ENCODE data around the gene KRT13.

- TF ChIP-seq CTCF (conservative IDR thresholded peaks at IDR 0.05 in 1 of 2, IDR thresholded peaks at IDR 0.05 in 1 of 2; ENCODE audit: low read depth in 1 of 2, low read length in 2 of 2) (no peak), EZH2 (IDR thresholded peaks at IDR 0.05; ENCODE audit: low read length, missing control alignments) (no peak)
These were observed 47.0 kb upstream of the KRT13 start for GRCh38 chr17:41552455-41552854.

Data from fibroblast of lung (primary cell).